ENCODE results near the gene TP53BP2.
"Not testable (repeated sequence)": the region's sequence is repeated elsewhere in the genome, so short reads cannot be mapped to it uniquely, and the experiment has no call there.

TP53BP2 gene

DNA sequence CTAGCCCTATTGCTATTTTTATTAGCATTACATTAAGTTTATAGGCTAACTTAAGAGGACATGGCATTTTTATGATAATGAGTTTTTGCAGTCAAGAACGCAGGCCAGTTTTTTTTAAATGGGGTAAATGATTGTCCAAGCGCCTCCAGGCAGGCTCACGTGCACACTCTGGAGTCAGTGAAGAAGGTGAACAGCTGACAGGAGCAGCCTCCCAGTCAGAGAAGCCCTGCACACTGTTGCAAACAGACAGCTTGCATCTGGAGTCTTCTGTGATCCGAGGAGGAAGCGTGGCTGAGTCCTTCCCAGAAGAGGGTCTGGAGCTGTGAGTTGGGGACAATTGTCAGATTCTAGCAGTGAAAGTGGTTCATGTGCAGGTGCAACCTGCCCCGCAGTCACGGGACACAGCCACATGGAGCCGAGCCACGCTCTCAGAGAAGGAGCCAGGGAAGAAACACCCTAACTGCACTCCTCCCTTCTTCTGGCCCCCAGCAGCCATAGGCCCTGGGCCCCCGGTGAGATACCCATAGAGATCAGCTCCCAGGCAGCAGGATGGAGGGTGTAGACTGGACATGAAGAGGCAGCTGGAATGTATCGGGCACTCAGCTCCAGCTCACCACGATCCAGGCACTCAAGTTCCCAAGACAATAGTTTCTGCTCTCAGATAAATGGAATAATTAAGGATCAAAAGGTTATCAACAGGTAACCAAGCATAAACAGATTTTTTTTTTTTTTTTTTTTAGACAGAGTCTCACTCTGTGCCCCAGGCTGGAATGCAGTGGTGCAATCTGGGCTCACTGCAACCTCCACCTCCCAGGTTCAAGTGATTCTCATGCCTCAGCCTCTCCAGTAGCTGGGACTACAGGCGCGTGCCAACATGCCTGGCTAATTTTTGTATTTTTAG, 107.0 kb downstream of the TP53BP2 start:
- DNase-seq: no peak

GRCh38 chr1:223737342-223737741, 108.4 kb downstream of the TP53BP2 start:
- DNase-seq: no peak

DNA sequence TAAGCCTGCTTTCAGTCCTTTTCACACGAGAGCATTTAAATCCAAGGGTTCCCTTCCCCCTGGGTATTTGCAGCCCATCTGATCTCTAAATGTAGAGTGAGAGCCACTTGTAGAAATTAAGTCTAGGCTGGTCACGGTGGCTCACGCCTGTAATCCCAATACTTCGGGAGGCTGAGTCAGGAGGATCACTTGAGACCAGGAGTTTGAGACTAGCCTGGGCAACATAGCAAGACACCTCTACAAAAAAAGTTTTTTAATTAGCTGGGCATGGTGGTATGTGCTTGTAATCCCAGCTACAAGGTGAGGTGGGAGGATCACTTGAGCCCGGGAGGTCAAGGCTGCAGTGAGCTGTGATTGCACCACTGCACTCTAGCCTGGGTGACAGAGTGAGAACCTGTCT, 109.1 kb downstream of the TP53BP2 start:
- not testable (repeated sequence) for DNase-seq

- DNase-seq: no peak
Observed at GRCh38 chr1:223733898-223734852, 111.6 kb downstream of the TP53BP2 start.

GRCh38 chr1:223732993-223733798, 112.6 kb downstream of the TP53BP2 start:
- DNase-seq: no peak

GRCh38 chr1:223731133-223731770, 114.5 kb downstream of the TP53BP2 start:
- no peak for DNase-seq

GRCh38 chr1:223730479-223731132, 115.1 kb downstream of the TP53BP2 start:
- DNase-seq: no peak

DNA sequence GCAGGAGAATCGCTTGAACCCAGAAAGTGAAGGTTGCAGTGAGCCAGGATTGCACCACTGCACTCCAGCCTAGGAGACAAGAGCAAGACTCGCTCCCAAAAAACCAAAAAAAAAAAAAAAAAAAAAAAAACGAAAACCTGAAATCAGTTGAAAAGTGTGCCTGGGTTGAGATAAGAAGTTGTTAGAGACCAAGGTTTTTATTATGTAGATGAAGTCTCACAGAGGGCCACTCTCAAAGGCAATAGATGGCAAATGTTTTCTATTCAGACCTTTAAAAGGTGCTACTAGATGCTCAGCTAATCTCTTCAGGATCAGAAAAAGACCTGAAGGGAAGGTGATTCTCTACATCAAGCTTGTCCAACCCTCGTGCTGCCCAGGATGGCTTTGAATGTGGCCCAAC, 115.8 kb downstream of the TP53BP2 start:
- DNase-seq: no peak
